Measurements from ENCODE around the gene KIAA1217. TPM values are rescaled to one million over a fixed set of nuclear protein-coding genes. Genes with fewer than 3 reads are reported as not detected.
A peak's percentile ranks its signal among the peaks of the same experiment; 100 is the strongest.

The KIAA1217 gene
- total and polyA plus RNA-seq, 3 donors from 2014 or later: 40.0 to 197 (median 134) TPM

DNA sequence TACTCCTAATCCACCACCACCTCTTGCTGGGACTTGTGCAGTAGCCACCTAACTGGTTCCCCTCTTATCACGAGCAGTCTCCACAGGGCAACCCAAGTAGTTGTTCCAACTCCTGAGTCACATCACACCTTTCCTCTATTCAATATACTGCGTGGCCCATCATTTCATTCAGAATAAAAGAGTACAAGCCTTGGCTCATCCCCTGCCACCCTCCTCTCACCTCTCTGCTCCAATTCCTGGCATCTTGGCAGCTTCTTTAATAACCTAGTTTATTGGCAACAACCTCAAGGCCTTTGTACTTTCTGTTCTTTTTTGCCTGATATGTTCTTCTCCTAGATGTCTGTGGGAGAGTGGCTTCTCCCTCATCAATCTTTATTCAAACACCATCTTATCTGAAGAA is 199.4 kb downstream of the KIAA1217 start:
- peak; percentile 56 for DNase-seq
- no peaks in the 10 kb centered on the region for H3K27me3 ChIP-seq
- no peaks in the 10 kb centered on the region for H3K9me3 ChIP-seq
- H3K4me3 ChIP-seq: no peak overlapping the region
- TF ChIP-seq POLR2A (IDR thresholded peaks at IDR 0.05): no peak
- TF ChIP-seq, protein P1, sequence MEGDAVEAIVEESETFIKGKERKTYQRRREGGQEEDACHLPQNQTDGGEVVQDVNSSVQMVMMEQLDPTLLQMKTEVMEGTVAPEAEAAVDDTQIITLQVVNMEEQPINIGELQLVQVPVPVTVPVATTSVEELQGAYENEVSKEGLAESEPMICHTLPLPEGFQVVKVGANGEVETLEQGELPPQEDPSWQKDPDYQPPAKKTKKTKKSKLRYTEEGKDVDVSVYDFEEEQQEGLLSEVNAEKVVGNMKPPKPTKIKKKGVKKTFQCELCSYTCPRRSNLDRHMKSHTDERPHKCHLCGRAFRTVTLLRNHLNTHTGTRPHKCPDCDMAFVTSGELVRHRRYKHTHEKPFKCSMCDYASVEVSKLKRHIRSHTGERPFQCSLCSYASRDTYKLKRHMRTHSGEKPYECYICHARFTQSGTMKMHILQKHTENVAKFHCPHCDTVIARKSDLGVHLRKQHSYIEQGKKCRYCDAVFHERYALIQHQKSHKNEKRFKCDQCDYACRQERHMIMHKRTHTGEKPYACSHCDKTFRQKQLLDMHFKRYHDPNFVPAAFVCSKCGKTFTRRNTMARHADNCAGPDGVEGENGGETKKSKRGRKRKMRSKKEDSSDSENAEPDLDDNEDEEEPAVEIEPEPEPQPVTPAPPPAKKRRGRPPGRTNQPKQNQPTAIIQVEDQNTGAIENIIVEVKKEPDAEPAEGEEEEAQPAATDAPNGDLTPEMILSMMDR (IDR thresholded peaks at IDR 0.05): no peak
- intact Hi-C loops (cut with DNase I; ENCODE audit: low total_unique reads): no loop called here
- no peaks in the 10 kb centered on the region for H3K36me3 ChIP-seq (ENCODE audit: low read depth, missing control alignments)
- peaks cover 23% of the 10 kb centered on the region for H3K4me1 ChIP-seq
- 57 to 65% methylated on average over 2 of the region's 2 CpGs for WGBS, 2 donors
- peak overlapping the region; percentile 23 to 44 for H3K27ac ChIP-seq

DNA sequence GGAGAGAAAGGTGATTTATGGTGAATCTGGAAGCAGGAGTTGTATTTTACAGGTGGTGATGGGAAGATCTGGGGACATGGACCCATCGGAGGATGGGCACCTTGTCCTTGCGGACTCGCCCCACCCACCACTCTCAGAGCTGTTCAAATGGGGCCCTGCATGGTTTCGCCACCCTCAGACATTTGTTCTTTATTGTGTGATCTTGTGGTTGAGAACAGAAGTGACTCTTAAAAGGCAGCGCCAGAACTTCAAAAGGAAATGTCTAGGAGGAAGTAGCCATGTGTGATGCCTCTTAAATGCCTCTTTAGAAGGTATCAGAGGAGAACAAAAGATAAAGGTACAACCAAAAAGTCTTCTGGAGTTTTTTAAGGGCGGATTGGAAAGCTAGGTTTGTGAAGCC is 205.7 kb downstream of the KIAA1217 start:
- TF ChIP-seq, protein P1 (IDR thresholded peaks at IDR 0.05): no peak
- TF ChIP-seq POLR2A (IDR thresholded peaks at IDR 0.05): no peak
- no peaks in the 10 kb centered on the region for H3K9me3 ChIP-seq
- peak overlapping the region; percentile 67 to 69 for H3K27ac ChIP-seq
- no peaks in the 10 kb centered on the region for H3K36me3 ChIP-seq (ENCODE audit: low read depth, missing control alignments)
- DNase-seq: no peak
- 93 to 96% methylated on average over 6 of the region's 6 CpGs for WGBS, 2 donors
- no peak overlapping the region for H3K4me3 ChIP-seq
- no peaks in the 10 kb centered on the region for H3K27me3 ChIP-seq
- intact Hi-C loops (cut with DNase I; ENCODE audit: low total_unique reads): no loop called here
- peaks cover 38% of the 10 kb centered on the region for H3K4me1 ChIP-seq

DNA sequence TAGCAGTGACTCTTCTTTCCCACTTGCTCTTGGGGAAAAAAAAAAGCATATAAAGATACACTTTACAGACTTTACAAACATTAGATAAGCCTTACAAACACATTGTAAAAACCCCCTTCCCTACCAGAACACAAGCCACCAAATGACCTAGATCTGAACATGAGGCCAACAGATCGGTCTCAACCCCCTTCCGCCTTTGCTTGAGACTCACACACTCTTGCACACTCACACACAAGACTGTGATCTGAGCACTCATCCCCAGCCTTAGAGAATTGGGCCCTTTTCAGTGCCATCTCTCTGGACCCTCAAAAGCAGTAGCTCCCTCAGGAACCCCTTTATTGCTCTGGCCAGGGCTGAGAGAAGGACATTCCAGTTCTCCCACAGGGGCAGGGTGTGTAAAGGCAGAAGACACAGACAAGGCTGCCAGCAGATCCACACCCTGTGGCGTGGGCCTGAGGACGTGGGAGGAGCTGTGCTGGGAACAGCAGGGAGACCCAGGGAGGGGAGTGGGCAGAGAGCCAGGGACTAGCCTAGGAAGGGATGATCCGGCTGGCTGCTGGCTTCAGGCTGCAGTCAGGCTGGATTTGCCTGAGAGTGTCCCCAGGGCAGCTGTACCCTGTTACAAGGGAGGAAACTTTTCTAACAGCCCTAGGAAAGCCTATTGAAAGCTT is 206.7 kb downstream of the KIAA1217 start:
- DNase-seq: peak; percentile 97
- 41 to 42% methylated on average over 5 of the region's 5 CpGs for WGBS, 2 donors
- no peaks in the 10 kb centered on the region for H3K27me3 ChIP-seq
- intact Hi-C loops (cut with DNase I; ENCODE audit: low total_unique reads): no loop called here
- no peak for TF ChIP-seq POLR2A (IDR thresholded peaks at IDR 0.05)
- TF ChIP-seq, protein P1 (IDR thresholded peaks at IDR 0.05): no peak
- H3K4me1 ChIP-seq: peaks cover 33% of the 10 kb centered on the region
- peak overlapping the region; percentile 67 to 69 for H3K27ac ChIP-seq
- H3K9me3 ChIP-seq: no peaks in the 10 kb centered on the region
- H3K36me3 ChIP-seq (ENCODE audit: low read depth, missing control alignments): no peaks in the 10 kb centered on the region
- no peak overlapping the region for H3K4me3 ChIP-seq

DNA sequence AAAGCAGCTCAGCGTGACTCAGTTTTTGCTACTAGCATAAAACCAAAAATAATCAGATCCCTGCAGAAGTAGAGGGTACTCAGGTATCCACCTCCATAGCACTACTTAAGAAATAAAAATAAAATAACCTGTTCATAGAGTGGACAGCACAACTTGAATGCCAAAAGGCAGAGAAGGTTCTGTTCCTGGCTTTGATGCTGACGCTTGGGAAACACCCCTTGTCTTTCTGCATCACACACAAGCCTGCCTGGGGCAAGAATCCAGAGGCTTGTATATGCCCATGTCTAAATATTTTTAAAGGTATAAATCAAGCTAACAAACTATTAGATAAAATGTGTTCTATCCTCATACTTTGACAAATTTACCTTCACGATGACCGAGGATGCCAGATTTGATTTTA is 207.3 kb downstream of the KIAA1217 start:
- no peak for TF ChIP-seq POLR2A (IDR thresholded peaks at IDR 0.05)
- TF ChIP-seq, protein P1 (IDR thresholded peaks at IDR 0.05): no peak
- intact Hi-C loops (cut with DNase I; ENCODE audit: low total_unique reads): no loop called here

DNA sequence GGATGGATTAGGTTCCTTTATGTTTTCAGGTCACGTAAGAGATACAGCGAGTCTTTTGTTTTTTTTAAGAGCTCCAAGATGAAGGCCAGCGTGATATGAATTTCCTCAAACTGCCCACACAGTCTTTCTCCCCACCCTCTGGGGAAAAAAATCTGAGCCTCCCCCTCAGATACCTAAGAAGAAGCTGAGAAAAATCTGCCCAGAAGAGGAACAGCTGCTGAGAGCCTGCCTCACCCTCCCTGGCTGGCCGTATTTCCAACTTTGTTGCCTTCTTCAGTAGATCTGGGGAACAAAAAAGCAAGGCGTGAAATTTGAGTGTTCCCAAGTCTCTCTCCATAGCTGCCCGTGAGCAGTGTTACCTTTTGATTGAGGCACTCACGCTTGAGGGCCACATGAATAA is 208.1 kb downstream of the KIAA1217 start:
- Histone ChIP-seq H3K27me3 (no peaks in the 10 kb centered on the region), H3K4me1 (peaks cover 25% of the 10 kb centered on the region), H3K27ac (peak overlapping the region; percentile 67 to 69), H3K4me3 (no peak overlapping the region), H3K36me3 (ENCODE audit: low read depth, missing control alignments) (no peaks in the 10 kb centered on the region), H3K9me3 (no peaks in the 10 kb centered on the region)
- WGBS, 2 donors: 43 to 54% methylated on average over 7 of the region's 7 CpGs
- intact Hi-C loops (cut with DNase I; ENCODE audit: low total_unique reads): no loop called here
- peak; percentile 42 for DNase-seq
- no peak for TF ChIP-seq POLR2A (IDR thresholded peaks at IDR 0.05)
- TF ChIP-seq, protein P1 (IDR thresholded peaks at IDR 0.05): no peak

More for the DNA sequence above, 207.3 kb downstream of the KIAA1217 start:
- Histone ChIP-seq H3K4me1 (peaks cover 26% of the 10 kb centered on the region), H3K4me3 (no peak overlapping the region), H3K36me3 (ENCODE audit: low read depth, missing control alignments) (no peaks in the 10 kb centered on the region), H3K27ac (peak overlapping the region; percentile 67 to 69), H3K9me3 (no peaks in the 10 kb centered on the region), H3K27me3 (no peaks in the 10 kb centered on the region)
- WGBS, 2 donors: 31 to 46% methylated on average over 4 of the region's 4 CpGs
- peak; percentile 71 for DNase-seq
